HCT116 (cell line): ENCODE results near the gene TRMT2A. TPM values are rescaled to one million over a fixed set of nuclear protein-coding genes. Genes with fewer than 3 reads are reported as not detected.

ENCODE experiments used
- ATAC-seq: fragments of 200-7000 bp; cut with Tn5 transposase; 2 replicates; pipeline ENCODE4 v1.9.1; 2020; ENCODE audit warnings: mild to moderate bottlenecking, moderate library complexity
- BruUV-seq: library from RNA; stranded (reverse); fragments of 400-500 nt; replicated peaks from 2 replicates; lab custom pipeline; 2021; lab: Mats Ljungman, UMichigan
- CTCF ChIA-PET: fragments of 300-600 bp; sonication (Branson Sonifier 250); formaldehyde crosslinking; loops from one replicate; lab custom pipeline; 2021; ENCODE audit warnings: antibody characterized with exemption; lab: Charles Lee
- POLR2A ChIA-PET: fragments of 300-600, 350-600 bp; sonication (Branson Sonifier 250); formaldehyde crosslinking; loops from one replicate; lab custom pipeline; 2021; ENCODE audit warnings: antibody characterized with exemption; lab: Charles Lee
- RAD21 ChIA-PET, 2 experiments: fragments of 300-600 bp; sonication (Branson Sonifier 250); formaldehyde crosslinking; loops; one replicate each; lab custom pipeline; 2023; ENCODE audit warnings: low total read pairs in 2 of 2; ENCODE audit not compliant: uncharacterized antibody in 2 of 2, unreplicated experiment in 2 of 2, low non-redundant PET in 1 of 2; lab: Charles Lee
- DNase-seq: peaks from one replicate; pipeline ENCODE4 v3.0.0-alpha.2; 2010; ENCODE audit warnings: low read depth, low spot score
- H2AFZ ChIP-seq: fragments of 200-600 bp; shearing (Covaris generic), sonication (generic); 2 replicates; pipeline ENCODE4 v1.6.1; 2017; ENCODE audit warnings: low read depth, mixed run types, mixed read lengths, antibody characterized with exemption, low read length; ENCODE audit not compliant: poor library complexity, severe bottlenecking
- H3K27ac ChIP-seq: 2 replicates; pipeline ENCODE4 v1.5.1; 2012; ENCODE audit warnings: low read depth, low read length
- H3K27me3 ChIP-seq: fragments of 200-600 bp; sonication (generic); 2 replicates; pipeline ENCODE4 v1.6.1; 2016; ENCODE audit warnings: mixed run types, low read length, mixed read lengths; ENCODE audit not compliant: insufficient read depth
- H3K36me3 ChIP-seq, 2 experiments: fragments of 200-500 bp in 1 of 2; fragments of 200-600 bp in 1 of 2; sonication (Bioruptor generic) in 1 of 2; sonication (generic) in 1 of 2; 2 replicates each; pipeline versions ENCODE4 v1.5.1 to v1.6.1; 2014 to 2016; ENCODE audit warnings: low read length in 2 of 2, inconsistent platforms in 1 of 2, mixed read lengths in 1 of 2, mixed run types in 1 of 2; ENCODE audit not compliant: insufficient read depth in 2 of 2, control insufficient read depth in 1 of 2
- H3K4me1 ChIP-seq, 2 experiments: fragments of 200-600 bp in 1 of 2; sonication (generic) in 1 of 2; 2 replicates each; pipeline versions ENCODE4 v1.5.1 to v1.6.1; 2012 to 2017; ENCODE audit warnings: low read length in 2 of 2, inconsistent platforms in 1 of 2, mild to moderate bottlenecking in 1 of 2, mixed read lengths in 1 of 2, mixed run types in 1 of 2, moderate library complexity in 1 of 2; ENCODE audit not compliant: insufficient read depth in 2 of 2, control insufficient read depth in 1 of 2
- H3K4me2 ChIP-seq: fragments of 200-600 bp; sonication (generic); 2 replicates; pipeline ENCODE4 v1.6.1; 2017; ENCODE audit warnings: mixed run types, low read length, mixed read lengths
- H3K4me3 ChIP-seq, 2 experiments: fragments of 200-600 bp in 1 of 2; sonication (generic) in 1 of 2; replicated peaks in 1 of 2; 2 replicates each; pipeline ENCODE4 v1.5.1; 2011 to 2016; ENCODE audit warnings: low read length in 2 of 2, control low read depth in 1 of 2, low read depth in 1 of 2, mild to moderate bottlenecking in 1 of 2, mixed read lengths in 1 of 2, mixed run types in 1 of 2
- H3K79me2 ChIP-seq: fragments of 200-600 bp; sonication (generic); 2 replicates; pipeline ENCODE4 v1.6.1; 2017; ENCODE audit warnings: mild to moderate bottlenecking, mixed run types, low read length, moderate library complexity, mixed read lengths; ENCODE audit not compliant: insufficient read depth
- H3K9ac ChIP-seq: fragments of 200-600 bp; sonication (generic); 2 replicates; pipeline ENCODE4 v1.6.1; 2016; ENCODE audit warnings: low read length, mixed read lengths
- H3K9me2 ChIP-seq: fragments of 200-600 bp; sonication (generic), shearing (Covaris generic); 2 replicates; pipeline ENCODE4 v1.6.1; 2017; ENCODE audit warnings: mixed run types, mild to moderate bottlenecking, moderate library complexity; ENCODE audit not compliant: insufficient read depth
- H3K9me3 ChIP-seq, 2 experiments: fragments of 200-500 bp in 1 of 2; fragments of 200-600 bp in 1 of 2; sonication (Bioruptor generic) in 1 of 2; sonication (generic) in 1 of 2; 2 replicates each; pipeline ENCODE4 v1.6.1; 2014 to 2017; ENCODE audit warnings: low read length in 2 of 2, mixed read lengths in 2 of 2, inconsistent platforms in 1 of 2, low read depth in 1 of 2, mild to moderate bottlenecking in 1 of 2, mixed run types in 1 of 2, moderate library complexity in 1 of 2; ENCODE audit not compliant: control insufficient read depth in 1 of 2, insufficient read depth in 1 of 2
- H4K20me1 ChIP-seq: fragments of 200-600 bp; sonication (generic), shearing (Covaris generic); 2 replicates; pipeline ENCODE4 v1.6.1; 2017; ENCODE audit warnings: mixed run types, mild to moderate bottlenecking, moderate library complexity; ENCODE audit not compliant: insufficient read depth
- CEBPB ChIP-seq: IDR thresholded peaks from 2 replicates; pipeline ENCODE4 v1.6.1; 2012; ENCODE audit warnings: low read depth
- EGR1 ChIP-seq: IDR thresholded peaks from 2 replicates; pipeline ENCODE4 v1.6.1; 2012; ENCODE audit warnings: low read depth
- EZH2phosphoT487 ChIP-seq: fragments of 200-600 bp; IDR thresholded peaks from 2 replicates; pipeline ENCODE4 v1.6.1; 2018; ENCODE audit warnings: antibody characterized with exemption, borderline replicate concordance
- JUND ChIP-seq: IDR thresholded peaks from 2 replicates; pipeline ENCODE4 v1.6.1; 2012
- POLR2AphosphoS5 ChIP-seq: IDR thresholded peaks from 2 replicates; pipeline ENCODE4 v1.6.1; 2011; ENCODE audit warnings: mild to moderate bottlenecking, low read depth, low read length, moderate library complexity
- RAD21 ChIP-seq: IDR thresholded peaks from 2 replicates; pipeline ENCODE4 v1.6.1; 2012; ENCODE audit warnings: low read depth, mild to moderate bottlenecking
- SIN3A ChIP-seq: IDR thresholded peaks from 2 replicates; pipeline ENCODE4 v1.6.1; 2012; ENCODE audit warnings: low read depth
- SP1 ChIP-seq: IDR thresholded peaks from 2 replicates; pipeline ENCODE4 v1.6.1; 2012; ENCODE audit warnings: low read depth
- ZBTB33 ChIP-seq: IDR thresholded peaks from 2 replicates; pipeline ENCODE4 v1.6.1; 2011; ENCODE audit warnings: mild to moderate bottlenecking, low read length, moderate library complexity; ENCODE audit not compliant: insufficient replicate concordance; ENCODE audit errors: extremely low read depth
- intact Hi-C: fragments of 100-400 bp; cut with micrococcal nuclease; formaldehyde crosslinking; loops from 2 replicates; pipeline ENCODE4 v1.10.0; 2022
- total RNA-seq: library from RNA; stranded (reverse); gene quantifications from one replicate; pipeline ENCODE4 v1.2.1, GENCODE V29; 2021; ENCODE audit not compliant: unreplicated experiment
- TF ChIP-seq, protein P1 (sequence below), 3 experiments: fragments of 200-600 bp in 1 of 3; sonication (generic) in 1 of 3; IDR thresholded peaks in 2 of 3; conservative IDR thresholded peaks in 1 of 3; 2 replicates each; pipeline ENCODE4 v1.5.1; 2012 to 2017; ENCODE audit warnings: low read depth in 2 of 3, low read length in 2 of 3, antibody characterized with exemption in 1 of 3, borderline replicate concordance in 1 of 3, control low read depth in 1 of 3, mild to moderate bottlenecking in 1 of 3, mixed read lengths in 1 of 3, mixed run types in 1 of 3, moderate library complexity in 1 of 3; ENCODE audit not compliant: insufficient read depth in 1 of 3

TRMT2A gene
- total RNA-seq, 1 experiment from 2014 or later = 67.3 TPM

DNA sequence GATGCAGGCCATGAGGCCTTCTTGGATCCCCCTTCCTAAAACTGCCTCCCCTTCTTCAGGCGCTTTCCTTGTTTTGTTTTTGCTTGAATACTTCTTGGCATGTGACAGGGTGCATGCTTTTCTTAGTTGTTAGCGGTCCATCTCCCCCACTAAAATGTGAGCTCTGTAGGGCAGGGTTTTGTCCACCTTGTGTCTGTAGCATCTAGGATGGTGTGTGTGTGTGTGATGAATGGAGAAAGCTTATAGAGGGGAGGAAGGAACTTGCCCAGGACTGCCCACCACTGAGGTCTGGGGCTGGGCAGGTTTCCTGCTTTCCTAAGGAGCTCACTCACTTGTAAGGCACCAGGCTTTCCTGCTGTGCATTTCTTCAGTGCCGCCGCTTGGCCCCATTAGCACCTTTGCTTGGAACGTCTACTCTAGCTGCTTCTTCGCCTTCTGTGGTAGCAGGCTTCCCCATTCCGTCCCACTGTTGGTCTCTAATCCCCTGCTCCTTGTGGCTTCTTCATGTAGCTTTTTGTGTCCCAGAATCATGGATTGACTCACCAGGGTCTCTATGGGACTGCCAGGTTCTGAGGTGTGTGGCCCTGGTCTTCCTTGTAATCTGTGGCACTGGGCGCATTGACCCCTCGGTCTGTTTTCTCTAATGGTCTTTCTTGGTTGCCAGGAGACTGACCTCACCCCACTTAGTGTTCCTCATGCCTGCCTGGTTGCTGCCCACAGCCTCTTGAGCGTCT lies 33.7 kb downstream of the TRMT2A start (continued):
- TF ChIP-seq, protein P1, sequence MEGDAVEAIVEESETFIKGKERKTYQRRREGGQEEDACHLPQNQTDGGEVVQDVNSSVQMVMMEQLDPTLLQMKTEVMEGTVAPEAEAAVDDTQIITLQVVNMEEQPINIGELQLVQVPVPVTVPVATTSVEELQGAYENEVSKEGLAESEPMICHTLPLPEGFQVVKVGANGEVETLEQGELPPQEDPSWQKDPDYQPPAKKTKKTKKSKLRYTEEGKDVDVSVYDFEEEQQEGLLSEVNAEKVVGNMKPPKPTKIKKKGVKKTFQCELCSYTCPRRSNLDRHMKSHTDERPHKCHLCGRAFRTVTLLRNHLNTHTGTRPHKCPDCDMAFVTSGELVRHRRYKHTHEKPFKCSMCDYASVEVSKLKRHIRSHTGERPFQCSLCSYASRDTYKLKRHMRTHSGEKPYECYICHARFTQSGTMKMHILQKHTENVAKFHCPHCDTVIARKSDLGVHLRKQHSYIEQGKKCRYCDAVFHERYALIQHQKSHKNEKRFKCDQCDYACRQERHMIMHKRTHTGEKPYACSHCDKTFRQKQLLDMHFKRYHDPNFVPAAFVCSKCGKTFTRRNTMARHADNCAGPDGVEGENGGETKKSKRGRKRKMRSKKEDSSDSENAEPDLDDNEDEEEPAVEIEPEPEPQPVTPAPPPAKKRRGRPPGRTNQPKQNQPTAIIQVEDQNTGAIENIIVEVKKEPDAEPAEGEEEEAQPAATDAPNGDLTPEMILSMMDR (IDR thresholded peaks at IDR 0.05 in 2 of 3, conservative IDR thresholded peaks at IDR 0.05 in 1 of 3; ENCODE audit: borderline replicate concordance in 1 of 3, insufficient read depth in 1 of 3, low read depth in 2 of 3, low read length in 2 of 3) = no peak
- TF ChIP-seq EGR1 = no peak
- no peak for TF ChIP-seq SIN3A
- TF ChIP-seq POLR2AphosphoS5 = no peak
- no peak for TF ChIP-seq RAD21
- TF ChIP-seq SP1 = no peak
- TF ChIP-seq, all 23 proteins: peak for 0

- TSS peak; percentile 48 for BruUV-seq
- no peak overlapping the region for H2AFZ ChIP-seq
- peak overlapping the region; percentile 96 for H3K9ac ChIP-seq
- ChIA-PET RAD21 (no interaction called here), CTCF (no interaction called here), POLR2A (no interaction called here)
- intact Hi-C loops = loop anchor here (1.0 to 10.0 kb wide), 2 partner anchors 36 to 96 kb away; partner anchors contain the start of gene TRMT2A
- H3K36me3 ChIP-seq = peaks cover 6 to 16% of the 10 kb centered on the region in 2 experiments; a peak in 2 of 4 replicates
- peaks cover 11% of the 10 kb centered on the region; the same call in 1 of the 2 replicates for H4K20me1 ChIP-seq
- ATAC-seq = no peak
- peak overlapping the region; percentile 93 for H3K27ac ChIP-seq
- peak overlapping the region; percentile 85 to 99 for H3K4me3 ChIP-seq
- no peaks in the 10 kb centered on the region for H3K9me3 ChIP-seq
- peaks cover 13 to 38% of the 10 kb centered on the region in 2 experiments for H3K4me1 ChIP-seq
- no peaks in the 10 kb centered on the region for H3K9me2 ChIP-seq
- H3K4me2 ChIP-seq = peak overlapping the region; percentile 97
- H3K27me3 ChIP-seq = no peaks in the 10 kb centered on the region
- H3K79me2 ChIP-seq = peaks cover 57% of the 10 kb centered on the region
- TF ChIP-seq, protein P1 (IDR thresholded peaks at IDR 0.05 in 2 of 3, conservative IDR thresholded peaks at IDR 0.05 in 1 of 3; ENCODE audit: borderline replicate concordance in 1 of 3, insufficient read depth in 1 of 3, low read depth in 2 of 3, low read length in 2 of 3) = no peak
- no peak for TF ChIP-seq CEBPB
- no peak for TF ChIP-seq POLR2AphosphoS5
- no peak for TF ChIP-seq ZBTB33
- no peak for TF ChIP-seq EZH2phosphoT487
- no peak for TF ChIP-seq JUND
- no peak for DNase-seq
These were observed 36.0 kb downstream of the TRMT2A start for GRCh38 chr22:20080776-20081654.
